ENCODE data around the gene TRIP6.
"Not testable (repeated sequence)": the region's sequence is repeated elsewhere in the genome, so short reads cannot be mapped to it uniquely, and the experiment has no call there.

The TRIP6 gene

DNA sequence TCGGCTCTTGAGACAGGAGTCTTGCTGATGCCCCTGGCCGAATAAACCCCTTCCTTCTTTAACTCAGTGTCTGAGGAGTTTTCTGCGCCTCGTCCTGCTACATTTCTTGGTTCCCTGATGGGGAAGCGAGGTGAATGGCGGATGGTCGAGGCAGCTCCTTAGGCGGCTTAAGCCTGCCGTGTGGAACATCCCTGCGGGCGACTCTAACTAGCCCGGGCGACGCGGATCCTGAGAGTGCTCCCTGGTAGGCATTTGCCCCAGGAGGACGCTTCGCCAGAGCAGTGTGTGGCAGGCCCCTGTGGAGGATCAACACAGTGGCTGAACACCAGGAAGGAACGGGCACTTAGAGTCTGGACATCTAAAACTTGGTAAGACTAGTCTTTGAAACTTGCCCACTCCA is 27.8 kb upstream of the TRIP6 start:
- no peak for DNase-seq (ENCODE audit: low spot score)

DNA sequence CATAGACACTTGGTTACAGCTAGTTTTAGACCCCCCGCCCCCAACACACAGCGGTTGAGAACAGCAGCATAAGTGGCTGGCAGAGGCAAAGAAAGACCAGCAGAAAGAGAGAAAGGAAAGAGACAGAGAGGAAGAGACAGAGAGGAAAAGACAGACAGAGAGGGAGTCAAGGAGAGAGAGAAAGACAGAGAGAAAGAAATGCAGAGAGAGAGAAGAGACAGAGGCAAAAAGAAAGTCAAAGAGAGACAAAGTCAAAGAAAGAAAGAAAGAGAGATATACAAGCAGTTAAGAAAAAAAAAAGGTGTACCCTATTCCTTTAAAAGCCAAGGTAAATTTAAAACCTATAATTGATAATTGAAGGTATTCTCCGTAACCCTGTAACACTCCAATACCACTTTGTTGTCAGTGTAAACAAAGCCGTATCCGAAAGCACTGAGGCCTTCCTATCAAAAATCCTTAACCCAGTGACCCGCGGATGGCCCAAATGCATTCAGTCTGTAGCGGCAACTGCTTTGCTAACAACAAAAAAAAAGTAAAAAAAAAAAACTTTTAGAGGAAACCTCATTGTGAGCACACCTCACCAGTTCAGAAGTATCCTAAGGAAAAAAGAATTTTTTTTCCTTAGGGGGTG is 26.6 kb upstream of the TRIP6 start:
- no peak for DNase-seq (ENCODE audit: low spot score)

DNA sequence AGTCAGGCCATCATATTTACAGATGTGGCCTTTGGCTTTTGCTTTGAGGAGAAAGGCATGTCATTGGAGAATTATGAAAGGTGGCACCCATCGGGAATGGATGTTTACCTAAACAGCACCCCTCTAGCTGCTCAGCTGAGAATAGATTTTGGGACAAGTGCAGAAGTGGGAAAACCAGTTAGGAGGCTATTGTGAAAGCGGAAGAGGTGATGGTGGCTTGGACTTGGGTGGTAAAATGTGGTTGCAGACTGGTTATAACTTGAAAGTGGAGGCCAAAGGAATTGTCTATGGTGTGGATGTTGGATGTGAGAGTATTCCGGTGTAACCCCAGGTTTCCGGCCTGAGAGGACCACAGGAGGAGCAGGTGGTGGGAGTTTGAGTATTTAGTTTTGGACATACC is 19.8 kb upstream of the TRIP6 start:
- no peak for DNase-seq (ENCODE audit: low spot score)

DNA sequence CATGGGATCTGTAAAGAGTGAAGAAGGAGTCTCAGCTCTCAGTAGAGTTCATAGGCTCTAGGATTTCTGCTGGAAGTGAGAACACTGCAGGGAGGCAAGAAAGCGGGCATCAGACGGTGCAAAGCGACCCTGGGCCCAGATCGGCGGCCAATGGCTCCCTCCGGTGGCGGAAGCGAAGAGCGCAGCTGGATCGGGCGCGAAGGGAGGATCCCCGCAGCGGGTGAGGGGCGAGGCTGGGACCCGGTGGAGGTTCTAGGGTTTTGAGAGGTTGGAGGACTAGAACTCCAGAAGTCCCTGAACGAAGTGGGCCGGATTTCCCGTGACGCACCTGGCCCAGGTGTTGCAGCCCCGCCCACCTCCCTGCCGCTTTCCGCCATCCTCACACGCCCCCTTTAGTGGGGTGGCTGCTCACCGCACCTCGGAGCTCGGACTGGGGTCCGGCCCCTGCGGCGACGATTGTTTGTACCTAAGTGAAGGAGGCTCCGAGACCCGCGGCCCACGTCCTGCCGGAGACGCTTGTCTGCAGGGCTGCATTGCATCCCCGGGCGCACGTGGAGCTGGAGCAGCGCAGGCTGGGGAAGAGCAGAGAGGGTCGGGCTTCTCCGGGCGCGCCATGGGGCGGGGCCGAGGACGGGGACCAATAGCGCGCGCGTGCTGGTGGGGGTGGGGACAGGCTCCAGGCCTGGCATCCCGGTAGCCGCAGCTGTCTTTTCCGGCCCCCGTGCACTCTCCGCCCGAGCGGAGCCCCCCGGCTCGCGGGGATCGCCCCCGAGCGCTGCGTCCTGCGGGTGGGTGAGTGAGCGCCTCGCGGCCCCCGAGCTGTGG is 14.9 kb upstream of the TRIP6 start, which contains the start of gene SLC12A9:
Gene SLC12A9, plus strand, starts transcription at position 666 of the 825 bp plus-strand sequence. CDS start 1,485 bp downstream, outside the sequence.
- DNase-seq (ENCODE audit: low spot score), result peak; percentile 88

DNA sequence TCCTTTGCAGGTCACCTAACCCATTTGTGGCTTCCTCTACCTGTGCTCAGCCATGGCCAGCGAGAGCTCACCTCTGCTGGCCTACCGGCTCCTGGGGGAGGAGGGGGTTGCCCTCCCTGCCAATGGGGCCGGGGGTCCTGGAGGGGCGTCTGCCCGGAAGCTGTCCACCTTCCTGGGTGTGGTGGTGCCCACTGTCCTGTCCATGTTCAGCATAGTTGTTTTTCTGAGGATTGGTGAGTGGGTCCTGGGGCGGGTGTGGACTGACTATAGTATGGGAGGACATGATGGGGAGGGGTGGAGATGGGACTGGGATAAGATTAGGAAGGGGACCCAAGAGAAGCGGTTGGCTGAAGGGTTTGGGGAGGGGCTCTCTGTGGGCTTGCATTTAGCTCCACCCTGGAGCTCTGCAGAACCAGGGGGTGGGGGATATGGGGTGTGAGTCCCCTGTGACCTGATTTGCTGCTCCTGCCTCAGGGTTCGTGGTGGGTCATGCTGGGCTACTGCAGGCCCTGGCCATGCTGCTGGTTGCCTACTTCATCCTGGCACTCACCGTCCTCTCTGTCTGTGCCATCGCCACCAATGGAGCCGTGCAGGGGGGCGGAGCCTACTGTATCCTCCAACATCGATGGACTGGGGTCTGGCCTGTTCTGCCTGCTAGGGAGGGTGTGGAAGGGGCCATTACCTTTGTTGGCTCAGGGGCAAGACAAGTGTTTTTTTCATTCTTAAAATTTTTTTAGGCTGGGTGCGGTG is 12.9 kb upstream of the TRIP6 start:
- no peak for DNase-seq (ENCODE audit: low spot score)

DNA sequence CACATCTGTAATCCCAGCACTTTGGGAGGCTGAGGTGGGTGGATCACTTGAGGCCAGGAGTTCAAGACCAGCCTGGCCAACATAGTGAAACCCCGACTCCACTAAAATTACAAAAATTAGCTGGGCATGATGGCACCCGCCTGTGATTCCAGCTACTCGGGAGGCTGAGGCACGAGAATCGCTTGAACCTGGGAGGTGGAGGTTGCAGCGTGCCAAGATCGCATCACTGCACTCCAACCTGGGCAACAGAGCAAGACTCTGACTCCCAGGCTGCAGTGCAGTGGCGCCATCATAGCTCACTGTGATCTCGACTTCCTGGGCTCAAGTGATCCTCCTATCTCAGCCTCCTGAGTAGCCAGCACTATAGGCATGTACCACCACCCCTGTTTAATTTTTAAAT is 12.3 kb upstream of the TRIP6 start:
- not testable (repeated sequence) for DNase-seq (ENCODE audit: low spot score)

DNA sequence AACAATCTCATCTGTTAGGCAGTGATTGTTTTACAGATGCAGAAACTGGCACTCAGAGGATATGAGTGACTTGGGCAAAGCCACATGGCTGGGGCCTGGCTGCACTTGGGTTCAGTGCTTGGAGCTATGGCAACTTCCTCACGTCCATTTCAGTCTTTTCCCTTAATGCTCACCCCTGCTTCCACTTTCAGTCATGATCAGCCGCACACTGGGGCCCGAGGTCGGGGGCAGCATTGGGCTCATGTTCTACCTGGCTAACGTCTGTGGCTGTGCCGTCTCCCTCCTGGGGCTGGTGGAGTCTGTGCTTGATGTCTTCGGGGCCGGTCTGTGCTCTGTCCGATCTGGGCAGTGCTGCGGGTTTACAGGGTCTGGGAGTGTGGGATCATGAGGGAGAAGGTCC is 11.7 kb upstream of the TRIP6 start:
- no peak for DNase-seq (ENCODE audit: low spot score)

DNA sequence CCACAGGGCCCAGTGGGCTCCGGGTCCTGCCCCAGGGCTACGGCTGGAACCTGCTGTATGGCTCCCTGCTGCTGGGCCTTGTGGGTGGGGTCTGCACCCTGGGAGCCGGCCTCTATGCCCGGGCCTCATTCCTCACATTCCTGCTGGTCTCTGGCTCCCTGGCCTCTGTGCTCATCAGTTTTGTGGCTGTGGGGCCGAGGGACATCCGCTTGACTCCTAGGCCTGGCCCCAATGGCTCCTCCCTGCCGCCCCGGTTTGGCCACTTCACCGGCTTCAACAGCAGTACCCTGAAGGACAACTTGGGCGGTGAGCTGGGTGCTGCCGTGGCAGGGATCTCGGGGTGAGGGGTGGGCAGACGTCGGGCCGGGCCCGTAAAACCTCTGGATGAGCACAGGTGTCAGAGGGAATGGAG is 10.3 kb upstream of the TRIP6 start:
- no peak for DNase-seq (ENCODE audit: low spot score)

DNA sequence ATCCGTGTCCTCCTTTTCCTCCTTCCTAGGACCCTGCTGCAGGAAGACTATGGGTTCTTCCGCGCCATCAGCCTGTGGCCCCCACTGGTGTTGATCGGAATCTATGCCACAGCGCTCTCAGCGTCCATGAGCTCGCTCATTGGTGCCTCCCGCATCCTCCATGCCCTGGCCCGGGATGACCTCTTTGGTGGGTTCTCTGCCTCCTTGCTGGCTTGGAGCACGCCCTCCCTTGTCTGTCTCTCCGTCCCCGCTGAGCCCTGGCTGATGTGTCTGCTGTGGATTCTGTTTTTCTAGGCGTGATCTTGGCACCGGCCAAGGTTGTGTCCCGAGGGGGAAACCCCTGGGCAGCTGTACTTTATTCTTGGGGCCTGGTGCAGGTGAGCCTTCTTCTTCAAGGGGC is 7.3 kb upstream of the TRIP6 start:
- DNase-seq (ENCODE audit: low spot score), result no peak

DNA sequence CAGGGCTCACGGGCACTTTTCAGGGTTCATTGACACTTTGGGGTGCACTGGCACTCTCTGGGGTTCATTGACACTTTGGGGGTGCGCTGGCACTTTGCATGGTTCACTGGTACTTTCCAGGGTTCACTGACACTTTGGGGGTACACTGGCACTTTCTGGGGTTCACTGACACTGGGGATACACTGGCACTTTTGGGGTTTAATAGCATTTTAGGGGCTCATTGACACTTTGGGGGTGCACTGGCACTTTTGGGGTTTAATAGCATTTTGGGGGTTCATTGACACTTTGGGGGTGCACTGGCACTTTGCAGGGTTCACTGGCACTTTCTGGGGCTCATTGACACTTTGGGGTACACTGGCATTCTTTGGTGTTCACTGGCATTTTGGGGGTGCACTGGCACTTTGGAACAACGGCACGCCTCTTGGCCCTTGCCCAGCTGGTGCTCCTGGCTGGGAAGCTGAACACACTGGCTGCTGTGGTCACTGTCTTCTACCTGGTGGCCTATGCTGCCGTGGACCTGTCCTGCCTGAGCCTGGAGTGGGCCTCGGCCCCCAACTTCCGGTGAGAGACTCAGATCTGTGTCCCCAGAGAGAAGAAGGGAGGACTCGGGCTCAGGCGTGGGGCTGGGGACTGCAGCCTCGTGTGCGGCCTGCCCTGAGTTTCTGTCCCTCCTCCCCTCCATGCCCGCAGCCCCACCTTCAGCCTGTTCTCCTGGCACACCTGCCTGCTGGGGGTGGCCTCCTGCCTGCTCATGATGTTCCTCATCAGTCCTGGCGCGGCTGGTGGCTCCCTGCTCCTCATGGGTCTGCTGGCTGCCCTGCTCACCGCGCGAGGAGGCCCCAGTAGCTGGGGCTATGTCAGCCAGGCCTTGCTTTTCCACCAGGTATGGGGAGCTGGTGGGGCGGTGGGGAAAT is 6.2 kb upstream of the TRIP6 start:
- no peak for DNase-seq (ENCODE audit: low spot score)

DNA sequence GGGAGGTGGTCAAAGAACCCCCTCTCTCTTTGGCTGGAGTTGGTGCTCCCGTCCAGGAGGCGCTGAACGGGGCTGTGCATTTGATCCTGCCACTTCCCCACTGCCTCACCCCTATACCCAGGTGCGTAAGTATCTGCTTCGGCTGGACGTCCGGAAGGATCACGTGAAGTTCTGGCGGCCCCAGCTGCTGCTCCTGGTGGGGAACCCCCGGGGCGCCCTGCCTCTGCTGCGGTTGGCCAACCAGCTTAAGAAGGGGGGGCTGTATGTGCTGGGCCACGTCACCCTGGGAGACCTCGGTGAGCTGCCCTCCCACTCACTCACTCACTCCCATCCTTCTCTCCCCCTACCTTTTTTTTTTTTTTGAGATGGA is 5.6 kb upstream of the TRIP6 start:
- no peak for DNase-seq (ENCODE audit: low spot score)

DNA sequence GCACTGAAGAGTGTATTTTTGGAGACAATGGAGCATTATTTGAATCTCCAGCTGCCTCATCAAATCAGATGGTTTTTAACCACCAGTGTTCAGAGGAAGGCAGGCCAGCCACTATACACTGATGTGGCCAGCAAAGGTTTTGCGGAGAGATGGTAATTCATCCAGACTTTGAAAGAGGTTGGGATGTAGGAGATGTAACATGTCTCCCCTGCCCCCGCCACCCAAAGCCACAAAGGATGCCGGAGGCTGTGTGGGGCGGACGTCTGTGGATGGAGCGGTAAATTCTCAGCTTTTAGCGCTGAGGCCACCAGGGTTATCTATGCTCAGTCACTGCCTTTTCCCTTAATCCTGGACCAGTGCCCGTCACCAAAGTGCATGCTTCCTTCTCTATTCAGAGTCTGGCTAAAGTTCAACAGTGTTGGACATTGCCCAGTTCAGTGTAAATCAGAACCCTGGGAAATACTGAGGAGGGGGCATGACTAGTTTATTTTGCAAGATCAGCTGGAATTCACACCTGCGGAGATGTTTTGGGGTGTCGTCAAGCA is 3.7 kb upstream of the TRIP6 start:
- DNase-seq (ENCODE audit: low spot score), result no peak

DNA sequence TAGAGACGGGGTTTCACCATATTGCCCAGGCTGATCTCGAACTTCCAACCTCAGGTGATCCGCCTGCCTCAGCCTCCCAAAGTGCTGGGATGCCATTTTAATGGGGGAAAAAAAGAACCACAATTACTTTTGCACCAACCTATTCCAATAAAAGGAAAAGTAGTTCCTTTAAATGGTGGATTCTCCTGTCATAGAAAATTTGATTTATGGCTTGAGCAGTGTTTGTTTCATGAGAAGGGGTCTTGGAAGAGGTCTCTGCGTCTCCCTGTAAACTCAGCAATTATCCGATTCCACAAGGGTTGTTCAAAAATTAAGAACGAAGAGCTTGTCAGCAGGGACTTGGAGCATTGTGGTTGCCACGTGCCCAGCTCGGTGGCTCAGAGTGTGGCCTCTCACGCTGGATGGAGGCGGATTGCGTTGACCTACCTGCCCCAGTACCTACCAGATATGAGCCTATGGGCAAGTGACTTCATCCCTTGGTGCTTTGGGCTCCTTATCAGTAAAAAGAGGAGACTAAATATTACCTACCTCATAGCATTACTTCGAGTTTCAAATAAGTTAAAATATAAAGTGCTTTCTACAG is 2.8 kb upstream of the TRIP6 start:
- DNase-seq (ENCODE audit: low spot score), result no peak

DNA sequence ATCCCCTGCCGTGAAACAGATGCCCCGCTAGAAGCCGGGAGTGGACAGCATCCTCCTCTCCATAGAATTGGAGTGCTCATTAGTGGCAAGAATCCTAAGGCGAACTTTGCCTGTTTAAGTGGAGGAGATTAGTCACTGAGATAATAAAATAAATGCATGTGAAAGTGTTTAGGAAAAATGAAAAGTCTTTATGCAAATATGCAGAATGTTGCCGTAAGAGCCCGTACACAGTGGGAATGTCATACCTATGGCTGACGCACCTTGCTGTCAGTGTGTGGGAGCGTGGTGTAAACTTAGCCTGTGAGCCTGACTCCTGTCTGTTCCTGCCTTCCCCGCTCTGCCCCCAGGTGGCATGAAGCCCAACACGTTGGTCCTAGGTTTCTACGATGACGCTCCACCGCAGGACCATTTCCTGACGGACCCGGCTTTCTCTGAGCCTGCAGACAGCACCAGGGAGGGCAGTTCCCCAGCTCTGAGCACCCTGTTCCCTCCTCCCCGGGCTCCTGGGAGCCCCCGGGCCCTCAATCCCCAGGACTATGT is 1.7 kb upstream of the TRIP6 start:
- peak; percentile 27 for DNase-seq (ENCODE audit: low spot score)

DNA sequence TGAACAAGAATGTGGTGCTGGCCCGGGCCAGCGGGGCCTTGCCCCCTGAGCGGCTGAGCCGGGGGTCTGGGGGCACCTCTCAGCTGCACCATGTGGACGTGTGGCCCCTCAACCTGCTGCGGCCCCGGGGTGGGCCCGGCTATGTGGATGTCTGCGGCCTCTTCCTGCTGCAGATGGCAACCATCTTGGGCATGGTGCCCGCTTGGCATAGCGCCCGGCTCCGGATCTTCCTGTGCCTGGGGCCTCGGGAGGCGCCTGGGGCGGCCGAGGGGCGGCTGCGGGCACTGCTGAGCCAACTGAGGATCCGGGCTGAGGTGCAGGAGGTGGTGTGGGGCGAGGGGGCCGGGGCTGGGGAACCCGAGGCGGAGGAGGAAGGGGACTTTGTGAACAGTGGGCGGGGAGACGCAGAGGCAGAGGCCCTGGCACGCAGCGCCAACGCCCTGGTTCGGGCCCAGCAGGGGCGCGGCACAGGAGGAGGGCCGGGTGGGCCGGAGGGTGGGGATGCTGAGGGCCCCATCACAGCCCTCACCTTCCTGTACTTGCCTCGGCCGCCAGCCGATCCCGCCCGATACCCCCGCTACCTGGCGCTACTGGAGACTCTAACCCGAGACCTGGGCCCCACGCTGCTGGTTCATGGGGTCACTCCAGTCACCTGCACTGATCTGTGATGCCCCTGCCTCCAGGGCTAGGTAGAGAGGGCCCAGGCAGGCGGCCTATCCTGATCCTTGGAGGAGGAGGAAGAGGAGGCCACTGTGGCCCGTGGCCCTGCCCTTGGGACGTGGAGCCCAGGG is 1.1 kb upstream of the TRIP6 start:
- peak; percentile 61 for DNase-seq (ENCODE audit: low spot score)

DNA sequence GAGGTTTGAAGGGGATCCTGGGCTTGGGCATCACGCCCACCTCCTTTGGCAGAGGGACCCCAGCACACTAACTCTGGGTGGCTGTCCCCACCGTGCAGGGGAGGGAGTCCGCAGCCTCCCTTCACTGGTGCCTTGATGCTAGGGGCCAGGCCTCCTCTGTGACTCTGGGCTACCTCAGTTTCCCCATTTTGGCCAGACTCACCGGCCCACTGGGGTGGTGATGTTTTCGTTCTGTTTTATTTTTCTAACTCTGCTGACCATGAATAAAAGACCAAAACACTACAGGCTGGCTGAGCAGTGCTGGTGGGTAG is 503 bp upstream of the TRIP6 start:
- DNase-seq (ENCODE audit: low spot score), result no peak

DNA sequence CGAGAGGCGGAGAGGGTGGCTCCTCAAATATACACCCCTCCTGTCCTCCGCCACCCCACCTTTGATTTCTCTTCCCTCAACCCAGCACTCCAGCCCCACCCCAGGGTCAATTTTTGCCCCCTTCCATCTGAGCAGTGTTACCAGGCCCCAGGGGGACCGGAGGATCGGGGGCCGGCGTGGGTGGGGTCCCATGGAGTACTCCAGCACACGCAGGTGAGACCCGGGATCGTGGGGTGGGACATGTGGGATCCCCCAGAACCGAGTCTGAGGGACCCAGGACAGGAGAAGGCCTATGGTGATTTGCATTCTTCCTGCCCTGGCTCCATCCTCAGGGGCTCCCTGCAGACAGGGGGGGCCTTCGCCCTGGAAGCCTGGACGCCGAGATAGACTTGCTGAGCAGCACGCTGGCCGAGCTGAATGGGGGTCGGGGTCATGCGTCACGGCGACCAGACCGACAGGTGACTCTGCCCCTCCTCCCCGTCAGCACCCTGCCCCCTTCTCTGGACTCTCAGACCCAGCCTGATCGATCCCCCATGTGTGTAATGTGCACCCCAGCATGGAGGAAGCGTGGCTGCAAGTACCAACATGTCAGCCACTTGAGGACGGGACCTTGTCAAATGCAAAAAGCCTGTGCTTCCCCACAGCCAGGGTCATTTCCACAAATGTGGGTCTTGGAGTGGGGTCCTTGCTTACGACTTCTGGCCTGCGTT is 744 bp downstream of the TRIP6 start:
- peak; percentile 29 for DNase-seq (ENCODE audit: low spot score)

DNA sequence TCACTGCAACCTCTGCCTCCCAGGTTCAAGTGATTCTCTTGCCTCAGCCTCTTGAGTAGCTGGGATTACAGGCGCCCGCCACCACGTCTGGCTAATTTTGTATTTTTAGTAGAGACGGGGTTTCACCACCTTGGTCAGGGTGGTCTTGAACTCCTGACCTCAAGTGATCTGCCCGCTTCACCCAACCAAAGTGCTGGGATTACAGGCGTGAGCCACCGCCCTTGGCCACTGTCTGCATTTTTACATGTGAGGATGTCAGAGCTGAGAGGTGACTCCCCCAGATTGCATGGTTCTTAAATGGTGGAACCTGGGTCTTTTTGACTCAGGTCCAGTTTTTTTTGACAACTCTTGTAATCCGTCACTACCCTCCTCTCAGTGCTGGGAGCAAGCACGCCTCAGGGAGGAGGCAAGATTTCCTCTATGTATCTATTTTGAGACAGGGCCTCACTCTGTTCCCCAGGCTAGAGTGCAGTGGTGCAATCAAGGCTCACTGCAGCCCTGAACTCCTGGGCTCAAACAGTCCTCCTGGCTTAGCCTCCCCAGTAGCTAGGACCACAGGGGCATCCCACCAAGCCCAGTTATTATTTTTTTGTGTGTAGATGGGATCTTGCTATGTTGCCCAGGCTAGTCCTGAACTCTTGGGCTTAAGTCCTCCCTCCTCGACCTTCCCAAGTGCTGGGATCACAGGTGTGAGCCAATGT is 6.6 kb downstream of the TRIP6 start:
- no peak for DNase-seq (ENCODE audit: low spot score)

DNA sequence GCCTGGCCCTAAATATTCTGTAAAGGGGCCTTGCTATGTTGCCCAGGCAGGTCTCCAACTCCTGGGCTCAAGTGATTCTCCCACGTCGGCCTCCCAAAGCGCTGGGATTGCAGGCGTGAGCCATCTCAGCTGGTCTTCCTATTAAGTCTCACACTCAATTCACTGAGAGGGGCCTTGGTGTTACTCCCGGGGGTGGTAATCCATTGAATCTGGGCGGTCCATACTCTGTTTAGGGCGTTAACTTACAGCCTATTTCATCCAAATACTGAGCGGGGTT is 7.1 kb downstream of the TRIP6 start:
- DNase-seq (ENCODE audit: low spot score), result no peak

Measured in kidney tubule cell (primary cell).